Retinal pigment epithelial cell (primary cell): ENCODE data around the gene PMM2.
"Not testable (repeated sequence)": the region's sequence is repeated elsewhere in the genome, so short reads cannot be mapped to it uniquely, and the experiment has no call there.

Source experiments
- DNase-seq: peaks from one replicate; pipeline ENCODE4 v3.0.0-alpha.2; 2010; ENCODE audit warnings: low read depth
- H3K4me3 ChIP-seq: 2 replicates; pipeline ENCODE4 v1.5.1; 2011; ENCODE audit warnings: mild to moderate bottlenecking, low read length, control low read depth, moderate library complexity
- CTCF ChIP-seq: conservative IDR thresholded peaks from 2 replicates; pipeline ENCODE4 v1.5.1; 2011; ENCODE audit warnings: low read depth, low read length, control low read depth, inconsistent platforms

PMM2 gene

DNA sequence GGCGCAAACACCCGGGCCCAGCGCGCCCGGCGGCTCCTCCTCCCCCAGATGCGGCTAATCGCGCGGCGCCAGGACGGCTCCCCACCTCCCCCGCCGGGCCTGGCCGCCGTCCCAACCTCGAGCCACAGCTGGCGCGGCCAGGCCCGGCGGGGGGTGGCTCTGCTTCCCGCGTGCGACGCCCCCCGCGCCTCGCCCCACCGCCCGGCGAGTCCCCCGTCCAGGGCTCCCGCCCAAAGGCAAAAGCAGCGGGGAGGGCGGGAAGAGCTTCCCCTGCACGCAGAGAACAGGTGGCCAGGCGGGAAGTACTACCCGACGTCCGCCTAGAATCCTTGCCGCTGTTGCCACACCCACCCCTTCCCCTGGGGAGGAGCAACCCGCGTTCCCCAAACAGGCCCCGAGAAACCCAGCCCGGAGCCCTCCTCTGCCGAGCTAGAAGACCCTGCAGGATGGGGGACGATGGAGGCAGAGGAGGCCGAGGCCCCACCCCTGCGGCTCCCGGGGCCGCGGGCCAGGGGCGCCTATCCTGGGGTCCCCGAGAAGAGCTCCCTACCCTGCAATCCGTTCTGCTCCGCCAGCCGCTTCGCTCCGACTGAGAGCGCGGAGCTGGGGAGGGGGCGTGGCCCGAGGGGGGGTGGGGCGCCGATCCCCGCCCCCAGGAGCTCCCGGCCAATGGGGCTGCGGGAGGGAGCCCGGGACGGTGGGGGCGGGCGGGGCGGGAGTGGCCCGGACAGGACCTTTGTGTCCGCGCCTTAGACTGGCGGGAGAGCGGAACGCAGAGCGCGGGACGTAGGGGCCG lies 71.0 kb downstream of the PMM2 start, which contains the start of gene CARHSP1:
Gene CARHSP1, minus strand, starts transcription at position 591 of the 796 bp plus-strand sequence. CDS start 9,678 bp downstream, outside the sequence.
- peak; percentile 49 for DNase-seq
- peak within 1 kb of the TSS; percentile 73 for H3K4me3 ChIP-seq

GRCh38 chr16:8869212-8869987 lies 71.8 kb downstream of the PMM2 start:
- TF ChIP-seq CTCF = peak; percentile 6
- peak overlapping the region; percentile 55 for H3K4me3 ChIP-seq
- no peak for DNase-seq

More for the DNA sequence above, 71.0 kb downstream of the PMM2 start, which contains the start of gene CARHSP1:
- TF ChIP-seq CTCF = no peak

GRCh38 chr16:8869988-8870241 lies 72.3 kb downstream of the PMM2 start:
- DNase-seq, H3K4me3 ChIP-seq: not testable (repeated sequence)

GRCh38 chr16:8872071-8872470 lies 74.4 kb downstream of the PMM2 start:
- no peak for DNase-seq
- no peak for TF ChIP-seq CTCF
- no peak overlapping the region for H3K4me3 ChIP-seq

DNA sequence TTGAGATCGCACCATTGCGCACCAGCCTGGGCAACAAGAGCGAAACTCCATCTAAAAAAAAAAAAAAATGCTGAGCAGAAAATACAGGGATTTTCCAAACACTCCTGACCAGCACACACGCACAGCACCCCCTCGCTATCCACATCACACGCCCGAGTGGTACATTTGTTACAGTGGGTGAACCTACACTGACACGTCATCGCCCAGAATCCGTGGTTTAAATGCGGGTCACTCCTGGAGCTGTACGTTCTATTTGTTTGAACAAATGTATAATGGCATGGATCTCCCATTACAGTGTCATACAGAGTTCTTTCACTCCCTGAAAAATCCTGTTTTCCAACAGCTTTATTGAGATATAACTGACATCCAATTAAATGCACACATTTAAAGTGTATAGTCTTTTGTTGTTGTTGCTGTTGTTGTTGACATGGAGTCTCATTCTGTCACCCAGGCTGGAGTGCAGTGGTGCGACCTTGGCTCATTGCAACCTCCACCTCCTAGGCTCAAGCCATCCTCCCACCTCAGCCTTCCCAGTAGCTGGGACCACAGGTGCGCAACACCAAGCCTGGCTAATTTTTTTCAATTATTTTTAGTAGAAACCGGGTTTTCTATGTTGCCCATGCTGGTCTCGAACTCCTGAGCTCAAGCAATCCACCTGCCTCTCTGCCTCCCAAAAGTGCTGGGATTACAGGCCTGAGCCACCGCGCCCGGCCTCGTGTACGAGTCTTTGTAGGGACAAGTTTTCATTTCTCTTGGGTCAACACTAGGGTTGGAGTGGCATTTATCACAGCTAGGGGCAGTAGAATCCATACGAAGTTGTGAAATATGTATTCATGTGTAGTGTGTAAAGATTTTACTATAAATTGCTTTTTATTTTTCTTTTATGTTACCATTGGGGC lies 75.6 kb downstream of the PMM2 start:
- peak; percentile 21 for TF ChIP-seq CTCF
- H3K4me3 ChIP-seq = no peak overlapping the region
- DNase-seq = no peak

DNA sequence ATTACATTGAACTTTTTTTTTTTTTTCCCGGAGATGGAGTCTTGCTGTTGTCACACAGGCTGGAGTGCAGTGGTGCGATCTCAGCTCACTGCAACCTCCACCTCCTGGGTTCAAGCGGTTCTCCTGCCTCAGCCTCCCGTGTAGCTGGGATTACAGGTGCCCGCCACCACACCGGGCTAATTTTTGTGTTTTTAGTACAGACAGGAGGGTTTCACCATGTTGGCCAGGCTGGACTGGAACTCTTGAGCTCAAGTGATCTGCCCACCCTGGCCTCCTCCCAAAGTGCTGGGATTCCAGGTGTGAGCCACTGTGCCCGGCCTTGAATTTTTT lies 76.2 kb downstream of the PMM2 start:
- DNase-seq, H3K4me3 ChIP-seq: not testable (repeated sequence)

GRCh38 chr16:8874388-8874787 lies 76.7 kb downstream of the PMM2 start:
- no peak overlapping the region for H3K4me3 ChIP-seq
- no peak for TF ChIP-seq CTCF
- no peak for DNase-seq

GRCh38 chr16:8875317-8875716 lies 77.7 kb downstream of the PMM2 start:
- DNase-seq, H3K4me3 ChIP-seq: not testable (repeated sequence)
